Neural progenitor cell (in vitro differentiated cells): ENCODE measurements around the gene ENAH. TPM values are rescaled to one million over a fixed set of nuclear protein-coding genes. Genes with fewer than 3 reads are reported as not detected.

Source experiments
- DNase-seq: peaks from one replicate; pipeline ENCODE4 v3.0.0-alpha.2; 2016; ENCODE audit warnings: low spot score
- H2AFZ ChIP-seq: fragments of 200-600 bp; sonication (generic); replicated peaks from 2 replicates; pipeline ENCODE4 v1.6.1; 2016; ENCODE audit warnings: antibody characterized with exemption
- H3F3A ChIP-seq: fragments of 200-600 bp; sonication (generic); 2 replicates; pipeline ENCODE4 v1.6.1; 2016; ENCODE audit warnings: antibody characterized with exemption, low read depth
- H3K27ac ChIP-seq: fragments of 200-600 bp; sonication (generic); 2 replicates; pipeline ENCODE4 v1.5.1; 2016; ENCODE audit warnings: mild to moderate bottlenecking
- H3K27me3 ChIP-seq: fragments of 200-600 bp; sonication (generic); 2 replicates; pipeline ENCODE4 v1.6.1; 2016; ENCODE audit warnings: mild to moderate bottlenecking, moderate library complexity
- H3K36me3 ChIP-seq: fragments of 200-600 bp; sonication (generic); 2 replicates; pipeline ENCODE4 v1.5.1; 2016
- H3K4me1 ChIP-seq: fragments of 200-600 bp; sonication (generic); 2 replicates; pipeline ENCODE4 v1.6.1; 2016; ENCODE audit warnings: mixed run types
- H3K4me2 ChIP-seq: fragments of 200-600 bp; sonication (generic); 2 replicates; pipeline ENCODE4 v1.6.1; 2016
- H3K4me3 ChIP-seq: fragments of 200-600 bp; sonication (generic); 2 replicates; pipeline ENCODE4 v1.5.1; 2016
- H3K79me2 ChIP-seq: fragments of 200-600 bp; sonication (generic); 2 replicates; pipeline ENCODE4 v1.6.1; 2016; ENCODE audit warnings: low read depth
- H3K9ac ChIP-seq: fragments of 200-600 bp; sonication (generic); 2 replicates; pipeline ENCODE4 v1.6.1; 2016
- H3K9me3 ChIP-seq: fragments of 200-600 bp; sonication (generic); 2 replicates; pipeline ENCODE4 v1.5.1; 2016; ENCODE audit warnings: low read depth
- H4K20me1 ChIP-seq: fragments of 200-600 bp; sonication (generic); 2 replicates; pipeline ENCODE4 v1.6.1; 2016; ENCODE audit warnings: low read depth
- H3K27ac Mint-ChIP-seq: 3 replicates; pipeline ENCODE4 v1.8.0; 2021; ENCODE audit warnings: mixed read lengths
- H3K27me3 Mint-ChIP-seq: 2 replicates; pipeline ENCODE4 v1.8.0; 2022; ENCODE audit warnings: low read depth, mild to moderate bottlenecking, inconsistent platforms, moderate library complexity, mixed read lengths; ENCODE audit not compliant: insufficient read depth
- H3K36me3 Mint-ChIP-seq: 3 replicates; pipeline ENCODE4 v1.8.0; 2021; ENCODE audit warnings: mixed read lengths
- H3K4me1 Mint-ChIP-seq: 3 replicates; pipeline ENCODE4 v1.8.0; 2021; ENCODE audit warnings: mixed read lengths
- H3K4me3 Mint-ChIP-seq: 3 replicates; pipeline ENCODE4 v1.8.0; 2021; ENCODE audit warnings: mild to moderate bottlenecking, moderate library complexity, mixed read lengths
- H3K9me3 Mint-ChIP-seq: 3 replicates; pipeline ENCODE4 v1.8.0; 2020; ENCODE audit warnings: mixed read lengths
- CTCF ChIP-seq: fragments of 200-600 bp; sonication (generic); IDR thresholded peaks from 2 replicates; pipeline ENCODE4 v1.5.1; 2017; ENCODE audit warnings: antibody characterized with exemption, mild to moderate bottlenecking
- EZH2 ChIP-seq: fragments of 200-600 bp; sonication (generic); IDR thresholded peaks from 2 replicates; pipeline ENCODE4 v1.6.1; 2017; ENCODE audit warnings: antibody characterized with exemption, mild to moderate bottlenecking, moderate library complexity
- EZH2phosphoT487 ChIP-seq: fragments of 200-600 bp; sonication (generic); IDR thresholded peaks from 2 replicates; pipeline ENCODE4 v1.6.1; 2017; ENCODE audit warnings: antibody characterized with exemption
- total RNA-seq: library from RNA; depleted of rRNA; stranded (reverse); fragments of >200 nt; gene quantifications from 2 replicates; pipeline ENCODE4 v1.2.3, GENCODE V29; 2015; ENCODE audit warnings: low replicate concordance

ENAH gene
- total RNA-seq, 1 donor from 2014 or later, result 346 TPM

GRCh38 chr1:225508538-225509375, 144.2 kb downstream of the ENAH start:
- no peaks in the 10 kb centered on the region for H3K27me3 Mint-ChIP-seq
- H2AFZ ChIP-seq, result no peak overlapping the region
- H3K4me1 ChIP-seq, result peaks cover 23% of the 10 kb centered on the region
- no peaks in the 10 kb centered on the region for H3K9me3 Mint-ChIP-seq
- no peak overlapping the region for H3K9ac ChIP-seq
- H3K79me2 ChIP-seq, result peaks cover 5% of the 10 kb centered on the region
- H3K27ac ChIP-seq, result peak overlapping the region; percentile 77
- H3K36me3 Mint-ChIP-seq, result peaks cover 28% of the 10 kb centered on the region
- H3K27ac Mint-ChIP-seq, result peak overlapping the region; percentile 22
- H3K4me2 ChIP-seq, result peak overlapping the region; percentile 60
- peaks cover 18% of the 10 kb centered on the region for H4K20me1 ChIP-seq
- TF ChIP-seq EZH2phosphoT487, result no peak
- TF ChIP-seq CTCF, result no peak
- TF ChIP-seq EZH2, result no peak
- peaks cover 26% of the 10 kb centered on the region for H3K36me3 ChIP-seq
- H3K4me1 Mint-ChIP-seq, result peaks cover 12% of the 10 kb centered on the region
- no peak overlapping the region for H3K4me3 Mint-ChIP-seq
- H3K4me3 ChIP-seq, result no peak overlapping the region
- no peaks in the 10 kb centered on the region for H3K27me3 ChIP-seq
- DNase-seq, result peak; percentile 63
- H3F3A ChIP-seq, result peaks cover 54% of the 10 kb centered on the region
- no peaks in the 10 kb centered on the region for H3K9me3 ChIP-seq

- peaks cover 23% of the 10 kb centered on the region for H3K4me1 ChIP-seq
- no peaks in the 10 kb centered on the region for H3K79me2 ChIP-seq
- H3K4me3 ChIP-seq, result no peak overlapping the region
- peak overlapping the region; percentile 11 for H3K27ac ChIP-seq
- H3K27me3 ChIP-seq, result no peaks in the 10 kb centered on the region
- no peak for DNase-seq
- no peaks in the 10 kb centered on the region for H3K27me3 Mint-ChIP-seq
- H4K20me1 ChIP-seq, result peaks cover 26% of the 10 kb centered on the region
- H2AFZ ChIP-seq, result no peak overlapping the region
- no peaks in the 10 kb centered on the region for H3K9me3 ChIP-seq
- peaks cover 12% of the 10 kb centered on the region for H3K4me1 Mint-ChIP-seq
- no peak overlapping the region for H3K4me3 Mint-ChIP-seq
- H3K9me3 Mint-ChIP-seq, result no peaks in the 10 kb centered on the region
- no peak overlapping the region for H3K9ac ChIP-seq
- no peak for TF ChIP-seq EZH2phosphoT487
- TF ChIP-seq EZH2, result no peak
- no peak for TF ChIP-seq CTCF
- H3F3A ChIP-seq, result peaks cover 53% of the 10 kb centered on the region
- H3K27ac Mint-ChIP-seq, result no peak overlapping the region
- H3K36me3 Mint-ChIP-seq, result peaks cover 15% of the 10 kb centered on the region
- H3K4me2 ChIP-seq, result no peak overlapping the region
- peaks cover 18% of the 10 kb centered on the region for H3K36me3 ChIP-seq
Observed at GRCh38 chr1:225506727-225507126, 146.2 kb downstream of the ENAH start.

- H4K20me1 ChIP-seq, result peaks cover 21% of the 10 kb centered on the region
- no peak overlapping the region for H3K4me2 ChIP-seq
- Mint-ChIP-seq H3K36me3 (peaks cover 16% of the 10 kb centered on the region), H3K9me3 (no peaks in the 10 kb centered on the region), H3K4me1 (peaks cover 10% of the 10 kb centered on the region), H3K27ac (no peak overlapping the region), H3K4me3 (no peak overlapping the region), H3K27me3 (no peaks in the 10 kb centered on the region)
- no peak overlapping the region for H3K4me3 ChIP-seq
- no peak overlapping the region for H3K9ac ChIP-seq
- peaks cover 24% of the 10 kb centered on the region for H3K36me3 ChIP-seq
- peaks cover 35% of the 10 kb centered on the region for H3F3A ChIP-seq
- no peak overlapping the region for H3K27ac ChIP-seq
- H3K9me3 ChIP-seq, result no peaks in the 10 kb centered on the region
- peaks cover 18% of the 10 kb centered on the region for H3K4me1 ChIP-seq
- no peak overlapping the region for H2AFZ ChIP-seq
- no peak for TF ChIP-seq EZH2phosphoT487
- TF ChIP-seq EZH2, result no peak
- no peak for TF ChIP-seq CTCF
- no peak for DNase-seq
- no peaks in the 10 kb centered on the region for H3K27me3 ChIP-seq
- H3K79me2 ChIP-seq, result no peaks in the 10 kb centered on the region
Observed at GRCh38 chr1:225504776-225505175, 148.1 kb downstream of the ENAH start.
